GM13976 (cell line): ENCODE measurements around the gene MYO7B.

ENCODE experiments used
- DNase-seq: peaks from one replicate; pipeline ENCODE4 v3.0.0; 2012; ENCODE audit warnings: low spot score
- CTCF ChIP-seq: IDR thresholded peaks from 2 replicates; pipeline ENCODE4 v1.5.1; 2012; ENCODE audit warnings: borderline replicate concordance, mild to moderate bottlenecking; ENCODE audit not compliant: insufficient read depth; ENCODE audit errors: extremely low read depth, missing control alignments, control extremely low read depth
- in situ Hi-C: fragments of 300-500 bp; cut with MboI; formaldehyde crosslinking; loops from one replicate; pipeline ENCODE4 v1.12.0; 2022; ENCODE audit warnings: low sequenced_read_pairs, mixed read lengths, inconsistent platforms; ENCODE audit not compliant: unreplicated experiment

The MYO7B gene

GRCh38 chr2:127610561-127610960 lies 75.1 kb downstream of the MYO7B start:
- no peak for TF ChIP-seq CTCF
- in situ Hi-C loops: no loop called here
- no peak for DNase-seq

- in situ Hi-C loops: no loop called here
- no peak for DNase-seq
- TF ChIP-seq CTCF: no peak
Observed at GRCh38 chr2:127611076-127611925, 75.8 kb downstream of the MYO7B start.

GRCh38 chr2:127612111-127612822 lies 76.8 kb downstream of the MYO7B start:
- in situ Hi-C loops: no loop called here
- no peak for TF ChIP-seq CTCF
- no peak for DNase-seq

GRCh38 chr2:127614246-127614645 lies 78.8 kb downstream of the MYO7B start:
- in situ Hi-C loops: no loop called here
- TF ChIP-seq CTCF: no peak
- no peak for DNase-seq

GRCh38 chr2:127614731-127615130 lies 79.2 kb downstream of the MYO7B start:
- no peak for TF ChIP-seq CTCF
- in situ Hi-C loops: no loop called here
- no peak for DNase-seq

GRCh38 chr2:127615511-127616166 lies 80.2 kb downstream of the MYO7B start:
- in situ Hi-C loops: no loop called here
- DNase-seq: no peak
- TF ChIP-seq CTCF: no peak
